ENCODE results near the gene ATXN2.
"Not testable (repeated sequence)": the region's sequence is repeated elsewhere in the genome, so short reads cannot be mapped to it uniquely, and the experiment has no call there.

ATXN2 gene

GRCh38 chr12:111598637-111599452 lies at the start of gene ATXN2:
Gene ATXN2, minus strand, starts transcription at chr12:111599315. Its CDS starts 281 bp downstream, at chr12:111599034.
- peak within 1 kb of the TSS; percentile 93 to 100 (median 98) for H3K27ac ChIP-seq
- H3K4me3 ChIP-seq = peak within 1 kb of the TSS; percentile 63 to 99 (median 92)

GRCh38 chr12:111645433-111645832 lies 46.3 kb upstream of the ATXN2 start:
- no peak overlapping the region for H3K4me3 ChIP-seq
- no peak overlapping the region for H3K27ac ChIP-seq

GRCh38 chr12:111643427-111643826 lies 44.3 kb upstream of the ATXN2 start:
- Histone ChIP-seq H3K4me3 (no peak overlapping the region), H3K27ac (no peak overlapping the region)

GRCh38 chr12:111642681-111643426 lies 43.7 kb upstream of the ATXN2 start:
- Histone ChIP-seq H3K4me3 (no peak overlapping the region), H3K27ac (no peak overlapping the region)

- H3K4me3 ChIP-seq = no peak overlapping the region
- no peak overlapping the region for H3K27ac ChIP-seq
Measured at GRCh38 chr12:111640506-111640905, 41.4 kb upstream of the ATXN2 start.

- H3K27ac ChIP-seq = peak overlapping the region in 1 of 21 experiments; percentile 14
- H3K4me3 ChIP-seq = no peak overlapping the region
Measured at GRCh38 chr12:111638556-111638955, 39.4 kb upstream of the ATXN2 start.

GRCh38 chr12:111636209-111636945 lies 37.3 kb upstream of the ATXN2 start:
- H3K27ac ChIP-seq = peak overlapping the region in 12 of 21 experiments; percentile 9 to 63 (median 38)
- H3K4me3 ChIP-seq = no peak overlapping the region

- peak overlapping the region in 7 of 21 experiments; percentile 7 to 63 (median 40) for H3K27ac ChIP-seq
- H3K4me3 ChIP-seq = no peak overlapping the region
Measured at GRCh38 chr12:111635524-111635923, 36.4 kb upstream of the ATXN2 start.

GRCh38 chr12:111628505-111629260 lies 29.6 kb upstream of the ATXN2 start:
- H3K4me3 ChIP-seq = no peak overlapping the region
- H3K27ac ChIP-seq = no peak overlapping the region

GRCh38 chr12:111626230-111626629 lies 27.1 kb upstream of the ATXN2 start:
- no peak overlapping the region for H3K4me3 ChIP-seq
- H3K27ac ChIP-seq = no peak overlapping the region

- Histone ChIP-seq H3K4me3 (no peak overlapping the region), H3K27ac (no peak overlapping the region)
Measured at GRCh38 chr12:111624540-111624939, 25.4 kb upstream of the ATXN2 start.

GRCh38 chr12:111617841-111618240 lies 18.7 kb upstream of the ATXN2 start:
- H3K27ac ChIP-seq, H3K4me3 ChIP-seq: not testable (repeated sequence)

GRCh38 chr12:111616177-111616623 lies 17.1 kb upstream of the ATXN2 start:
- Histone ChIP-seq H3K4me3 (no peak overlapping the region), H3K27ac (no peak overlapping the region)

- Histone ChIP-seq H3K4me3 (no peak overlapping the region), H3K27ac (no peak overlapping the region)
Measured at GRCh38 chr12:111607239-111607638, 8.1 kb upstream of the ATXN2 start.

GRCh38 chr12:111606767-111607230 lies 7.7 kb upstream of the ATXN2 start:
- Histone ChIP-seq H3K4me3 (no peak overlapping the region), H3K27ac (no peak overlapping the region)

- H3K27ac ChIP-seq = no peak overlapping the region
Measured at GRCh38 chr12:111605911-111606766, 7.0 kb upstream of the ATXN2 start.

GRCh38 chr12:111602857-111603256 lies 3.7 kb upstream of the ATXN2 start:
- not testable (repeated sequence) for H3K4me3 ChIP-seq

More at GRCh38 chr12:111605911-111606766, 7.0 kb upstream of the ATXN2 start:
- H3K4me3 ChIP-seq = no peak overlapping the region

GRCh38 chr12:111602348-111602747 lies 3.2 kb upstream of the ATXN2 start:
- Histone ChIP-seq H3K27ac (no peak overlapping the region), H3K4me3 (no peak overlapping the region)

More at GRCh38 chr12:111602857-111603256, 3.7 kb upstream of the ATXN2 start:
- not testable (repeated sequence) for H3K27ac ChIP-seq
